Measurements from ENCODE around the gene ACTN1.

ACTN1 gene

DNA sequence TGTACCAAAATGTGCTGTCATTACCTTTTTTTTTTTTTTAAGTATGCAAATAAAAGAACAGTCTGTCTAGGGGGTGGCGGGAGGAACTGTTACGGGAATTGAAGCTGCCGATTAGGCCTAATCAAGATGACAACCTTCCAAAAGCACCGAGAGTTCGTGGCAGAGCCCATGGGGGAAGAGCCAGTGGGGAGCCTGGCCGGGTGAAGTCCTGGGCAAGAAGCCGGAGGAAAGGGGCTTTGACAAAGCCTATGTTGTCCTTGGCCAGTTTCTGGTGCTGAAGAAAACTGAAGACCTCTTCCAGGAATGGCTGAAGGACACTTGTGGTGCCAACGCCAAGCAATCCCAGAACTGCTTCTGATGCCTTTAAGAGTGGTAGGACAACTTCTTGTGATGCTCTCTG lies 42.6 kb downstream of the ACTN1 start:
- no peak for DNase-seq (ENCODE audit: low read depth)

GRCh38 chr14:68935761-68936214 lies 43.3 kb downstream of the ACTN1 start:
- DNase-seq (ENCODE audit: low read depth) = no peak

GRCh38 chr14:68934066-68934465 lies 45.0 kb downstream of the ACTN1 start:
- DNase-seq (ENCODE audit: low read depth) = no peak

DNA sequence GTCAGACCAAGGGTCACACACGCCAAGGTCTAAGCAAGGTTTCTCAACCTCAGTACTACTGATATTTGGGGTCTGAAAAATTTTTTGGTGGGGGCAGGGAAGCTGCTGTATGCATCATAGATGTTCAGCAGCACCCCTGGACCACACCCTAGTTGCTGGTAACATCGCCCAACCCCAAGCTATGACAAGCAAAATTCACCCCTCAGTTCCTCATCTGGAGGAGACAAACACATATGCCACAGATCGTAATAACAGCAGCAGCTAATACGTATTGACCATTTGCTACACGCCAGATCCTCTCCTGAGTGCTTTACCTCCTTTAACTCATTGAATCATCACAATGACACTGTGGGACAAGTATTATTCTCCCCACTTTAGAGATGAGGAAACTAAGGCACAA lies 46.4 kb downstream of the ACTN1 start:
- DNase-seq (ENCODE audit: low read depth) = no peak

DNA sequence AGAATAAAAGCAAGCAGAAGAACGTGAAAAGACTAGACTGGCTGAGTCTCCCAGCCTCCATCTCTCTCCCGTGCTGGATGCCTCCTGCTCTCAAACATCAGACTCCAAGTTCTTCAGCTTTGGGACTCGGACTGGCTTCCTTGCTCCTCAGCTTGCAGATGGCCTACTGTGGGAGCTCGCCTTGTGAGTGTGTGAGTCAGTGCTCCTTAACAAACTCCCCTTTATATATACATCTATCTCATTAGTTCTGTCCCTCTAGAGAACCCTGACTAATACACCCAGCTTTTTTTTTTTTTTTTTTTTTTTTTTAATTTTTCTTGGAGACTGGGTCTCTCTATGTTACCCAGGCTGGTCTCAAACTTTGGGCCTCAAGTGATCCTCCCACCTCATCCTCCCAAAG lies 46.9 kb downstream of the ACTN1 start:
- DNase-seq (ENCODE audit: low read depth) = no peak

DNA sequence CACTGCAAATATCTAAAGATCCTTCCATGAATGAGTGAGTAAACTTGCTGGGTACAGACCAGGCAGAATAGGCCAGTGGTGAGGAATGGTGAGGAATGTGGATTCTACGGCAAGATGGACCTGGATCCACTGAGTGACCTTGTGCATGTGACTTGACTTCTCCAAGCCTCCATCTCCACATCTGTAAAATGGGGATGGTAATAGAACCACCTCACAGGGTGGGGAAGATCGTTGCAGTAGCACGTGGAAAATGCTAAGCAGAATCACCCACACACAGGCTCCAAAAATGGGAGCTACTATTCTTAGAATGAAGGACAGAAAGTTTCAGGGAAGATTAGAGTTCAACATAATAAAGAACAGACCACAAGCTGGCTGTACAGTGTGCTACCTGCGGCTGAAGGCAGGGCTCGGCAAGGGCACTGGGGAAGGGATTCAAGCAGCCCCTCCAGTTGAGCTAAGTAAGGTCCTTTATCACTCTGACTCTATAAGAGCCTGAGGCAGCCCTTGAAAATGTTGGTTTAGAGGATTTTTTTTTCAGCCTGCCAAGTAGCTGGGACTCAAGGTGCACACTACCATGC lies 47.5 kb downstream of the ACTN1 start:
- DNase-seq (ENCODE audit: low read depth) = no peak

GRCh38 chr14:68931063-68931462 lies 48.0 kb downstream of the ACTN1 start:
- DNase-seq (ENCODE audit: low read depth) = no peak

DNA sequence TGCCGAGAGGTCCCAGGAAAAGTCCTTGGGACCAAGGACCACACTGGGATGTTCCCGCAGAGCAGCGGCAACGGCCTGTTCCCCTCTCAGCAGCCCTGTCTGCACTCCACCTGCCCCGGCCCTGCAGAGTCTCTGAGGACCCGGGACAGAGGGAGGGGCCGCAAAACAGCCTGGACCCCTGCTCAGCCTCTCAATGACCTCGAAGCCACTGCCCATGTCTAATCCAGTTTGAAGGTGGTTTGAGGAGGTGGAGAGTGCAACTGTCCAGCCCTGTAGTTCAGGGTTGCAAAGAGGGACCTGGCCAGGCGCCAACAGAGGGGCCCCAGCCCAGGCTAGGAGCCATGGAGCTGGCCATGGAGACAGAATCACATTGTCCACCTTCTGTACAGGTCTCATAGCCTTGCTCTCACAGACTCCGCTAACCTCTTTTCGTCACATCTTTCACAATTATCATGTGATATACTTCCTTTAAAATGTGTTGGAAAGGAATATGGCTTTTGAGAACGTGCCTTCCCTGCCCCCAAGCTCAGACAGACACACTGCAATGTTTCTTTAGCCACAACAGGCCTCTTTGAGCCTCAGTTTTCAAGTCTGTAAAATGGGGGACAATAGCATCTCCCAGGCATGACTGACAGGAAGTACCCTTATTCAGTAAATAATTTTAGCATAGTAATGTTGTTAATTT lies 49.3 kb downstream of the ACTN1 start:
- no peak for DNase-seq (ENCODE audit: low read depth)

GRCh38 chr14:68928770-68929550 lies 50.1 kb downstream of the ACTN1 start:
- DNase-seq (ENCODE audit: low read depth) = no peak

- no peak for DNase-seq (ENCODE audit: low read depth)
Observed at GRCh38 chr14:68927956-68928675, 51.0 kb downstream of the ACTN1 start.

DNA sequence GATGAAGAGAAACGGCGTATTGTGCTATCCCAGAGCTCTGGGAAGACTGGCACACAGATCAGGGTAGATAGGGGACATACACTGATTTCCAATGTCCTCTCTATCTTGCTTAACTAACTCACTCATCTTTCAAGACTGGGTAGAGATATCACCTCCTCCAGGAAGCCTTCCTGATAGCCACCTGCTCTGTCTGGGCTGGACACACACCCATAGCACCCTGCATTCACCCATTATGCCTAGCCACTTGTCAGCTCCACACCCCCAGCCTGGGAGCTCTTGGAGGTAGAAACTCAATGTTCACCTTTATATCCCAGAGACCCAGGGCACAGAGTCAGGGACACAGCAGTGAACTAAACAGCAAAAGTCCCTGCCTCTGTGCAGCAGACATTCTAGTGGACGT lies 52.0 kb downstream of the ACTN1 start:
- DNase-seq (ENCODE audit: low read depth) = no peak

DNA sequence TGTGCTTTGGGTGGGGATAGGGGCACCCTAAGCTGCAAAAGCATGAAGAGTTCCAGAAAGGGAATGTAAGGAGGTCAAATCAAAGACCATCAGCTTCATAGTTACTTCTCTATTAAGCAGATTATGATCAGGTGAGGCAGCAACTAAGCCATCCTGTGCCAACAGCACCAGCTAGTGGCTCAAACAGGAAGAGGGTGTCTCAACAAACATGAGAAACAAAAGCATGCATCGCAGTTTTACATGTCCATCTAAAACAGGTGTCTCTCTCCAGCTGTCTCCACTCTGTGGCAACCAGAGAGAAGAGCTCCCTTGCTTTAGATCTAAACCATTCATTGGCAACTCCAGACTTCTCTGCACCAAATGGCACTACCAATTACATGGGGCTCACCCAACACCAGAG lies 52.9 kb downstream of the ACTN1 start:
- DNase-seq (ENCODE audit: low read depth) = no peak

GRCh38 chr14:68925373-68925772 lies 53.7 kb downstream of the ACTN1 start:
- no peak for DNase-seq (ENCODE audit: low read depth)

DNA sequence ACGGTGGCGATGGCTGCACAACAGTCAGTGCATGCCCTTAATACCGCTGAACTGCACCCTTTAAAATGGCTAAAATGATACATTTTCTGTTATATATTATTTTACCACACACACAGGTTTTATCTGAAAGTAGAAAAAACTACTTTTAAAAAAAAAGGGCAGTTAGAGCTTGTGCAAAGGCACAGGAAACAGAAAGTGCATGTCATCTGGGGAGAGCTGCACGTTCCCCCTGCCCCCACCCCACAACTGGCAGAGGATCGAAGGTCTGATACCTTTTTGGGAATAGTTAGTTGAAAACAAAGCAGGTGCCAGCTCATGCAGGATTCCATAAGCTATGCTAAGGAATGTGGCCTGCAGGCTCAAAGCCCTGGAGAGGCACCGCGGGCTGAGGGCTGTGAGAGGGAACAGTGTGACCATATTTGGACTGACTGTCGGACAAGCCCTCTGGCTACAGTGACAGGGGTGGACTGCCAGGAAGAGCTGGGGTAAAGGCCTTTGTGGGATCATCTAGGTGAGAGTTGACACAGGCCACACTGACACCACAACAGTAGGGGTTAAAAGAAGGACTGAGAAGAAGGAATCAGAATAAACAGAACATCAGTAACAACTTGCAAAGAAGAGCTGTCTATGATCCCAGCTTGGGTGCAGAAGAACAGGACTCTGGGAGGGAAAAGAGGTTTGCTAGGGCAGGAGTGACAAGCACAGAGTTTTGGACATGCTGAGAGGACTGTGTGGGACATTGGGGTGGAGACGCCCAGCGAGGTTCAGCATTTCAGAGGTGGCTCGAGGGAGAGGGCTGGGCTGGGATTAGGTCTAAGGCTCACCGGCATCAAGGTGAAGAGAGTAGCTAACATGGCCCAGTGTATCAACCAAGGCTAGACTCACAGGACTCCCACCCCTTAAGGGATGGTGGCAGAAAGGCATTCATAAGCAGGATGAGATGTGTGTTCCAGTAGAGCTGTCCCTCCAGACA lies 54.6 kb downstream of the ACTN1 start:
- DNase-seq (ENCODE audit: low read depth) = no peak

GRCh38 chr14:68922886-68923285 lies 56.2 kb downstream of the ACTN1 start:
- no peak for DNase-seq (ENCODE audit: low read depth)

DNA sequence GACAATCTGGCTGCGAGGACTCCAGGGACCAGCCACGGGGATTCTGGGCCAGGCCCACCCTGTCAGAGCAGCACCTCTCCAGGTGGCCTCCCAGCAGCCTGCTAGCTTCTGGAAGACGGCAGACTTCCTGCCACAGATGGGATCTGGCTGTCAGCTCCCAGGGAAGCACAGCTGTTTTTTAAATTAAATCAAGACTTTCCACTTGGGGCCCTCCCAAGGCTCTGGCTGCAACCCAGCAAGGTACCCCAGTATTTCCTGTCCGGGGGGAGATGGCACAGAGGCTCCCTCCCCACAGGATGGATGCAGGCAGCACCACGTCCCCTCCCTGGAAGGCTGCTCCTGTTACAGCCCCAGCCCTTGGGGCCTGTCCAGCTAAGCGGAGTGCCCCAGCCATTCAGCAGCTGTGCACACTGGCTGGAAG lies 56.9 kb downstream of the ACTN1 start:
- no peak for DNase-seq (ENCODE audit: low read depth)

GRCh38 chr14:68921666-68922065 lies 57.4 kb downstream of the ACTN1 start:
- no peak for DNase-seq (ENCODE audit: low read depth)

DNA sequence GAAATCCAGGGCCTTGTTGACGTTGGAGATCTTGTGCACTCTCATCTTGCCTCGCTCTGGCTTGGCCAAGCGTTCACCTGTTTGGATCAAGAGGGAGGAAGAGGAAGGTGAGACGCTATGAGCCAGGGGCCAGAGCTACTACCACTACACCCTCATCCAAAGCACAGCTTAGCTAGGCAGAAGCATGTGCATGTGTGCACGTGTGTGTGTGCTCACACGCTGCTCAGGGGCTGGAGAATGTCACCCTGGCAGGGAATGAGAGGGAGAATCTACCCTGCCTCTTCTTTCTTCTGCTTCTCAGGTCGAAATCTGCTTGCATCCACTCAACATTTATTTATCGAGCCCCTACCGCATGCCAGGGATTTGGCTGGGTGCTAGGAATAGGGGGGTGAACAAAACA lies 58.1 kb downstream of the ACTN1 start:
- no peak for DNase-seq (ENCODE audit: low read depth)

GRCh38 chr14:68919129-68919927 lies 59.8 kb downstream of the ACTN1 start:
- DNase-seq (ENCODE audit: low read depth) = no peak

DNA sequence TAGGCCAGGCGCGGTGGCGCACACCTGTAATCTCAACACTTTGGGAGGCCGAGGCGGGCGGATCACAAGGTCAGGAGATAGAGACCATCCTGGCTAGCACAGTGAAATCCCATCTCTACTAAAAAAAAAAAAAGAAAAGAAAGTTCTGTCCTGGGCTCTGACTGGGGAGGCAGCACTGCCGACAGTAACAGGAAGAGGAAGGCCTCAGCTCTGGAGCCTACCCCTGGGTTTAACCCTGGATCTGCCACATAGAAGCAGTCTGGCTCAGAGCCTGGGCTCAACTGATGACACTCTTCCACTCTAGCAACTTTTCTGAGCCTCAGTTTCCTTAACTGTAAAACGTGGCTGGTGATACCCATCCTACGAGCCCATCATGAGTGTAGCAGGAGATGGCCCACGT lies 60.5 kb downstream of the ACTN1 start:
- DNase-seq (ENCODE audit: low read depth) = no peak

Data from activated T-cell treated with anti-CD3 and anti-CD28 coated beads for 48 hours (primary cell).